NCI-H510A treated with DMSO at 0.1 percent for 48 hours (cell line): ENCODE data around the gene ROPN1.

Experiments used
- DNase-seq: peaks from one replicate; lab custom pipeline; 2025; lab: John Stamatoyannopoulos, UW

ROPN1 gene

DNA sequence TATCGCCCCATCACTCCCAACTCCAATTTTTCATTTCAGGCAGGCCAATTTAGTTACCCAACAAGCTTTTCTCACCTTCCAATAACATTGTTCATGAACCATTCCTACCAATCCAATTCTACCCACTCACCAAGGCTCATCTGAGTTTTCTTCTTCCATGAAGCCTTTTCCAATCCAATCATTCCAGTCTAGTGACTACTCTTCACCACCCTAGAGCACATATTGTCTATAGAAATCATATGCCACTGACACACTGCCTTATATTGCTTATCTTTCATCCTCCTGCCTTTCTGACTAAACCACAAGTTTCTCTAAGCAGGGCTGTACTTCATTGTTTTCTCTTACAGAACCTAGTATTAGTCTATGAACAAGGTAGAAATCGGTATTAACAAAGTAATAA lies 42.3 kb downstream of the ROPN1 start:
- DNase-seq, result no peak

DNA sequence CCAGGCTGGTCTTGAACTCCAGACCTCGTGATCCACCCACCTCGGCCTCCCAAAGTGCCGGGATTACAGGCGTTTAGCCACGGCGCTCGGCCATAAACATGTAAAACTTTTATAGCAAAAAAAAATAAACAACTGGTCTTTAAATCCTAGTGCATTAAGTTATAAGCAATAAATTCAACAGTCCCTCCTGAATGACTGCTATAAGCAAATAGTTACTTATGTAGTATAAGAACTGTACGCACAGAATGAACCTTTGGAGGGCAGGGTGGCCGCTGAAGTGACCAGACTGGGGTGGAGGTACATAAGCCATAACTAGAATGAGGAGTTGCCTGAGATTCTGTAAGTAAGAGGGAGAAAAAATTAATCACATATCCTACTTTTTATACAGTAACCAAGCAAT lies 43.5 kb downstream of the ROPN1 start:
- no peak for DNase-seq

DNA sequence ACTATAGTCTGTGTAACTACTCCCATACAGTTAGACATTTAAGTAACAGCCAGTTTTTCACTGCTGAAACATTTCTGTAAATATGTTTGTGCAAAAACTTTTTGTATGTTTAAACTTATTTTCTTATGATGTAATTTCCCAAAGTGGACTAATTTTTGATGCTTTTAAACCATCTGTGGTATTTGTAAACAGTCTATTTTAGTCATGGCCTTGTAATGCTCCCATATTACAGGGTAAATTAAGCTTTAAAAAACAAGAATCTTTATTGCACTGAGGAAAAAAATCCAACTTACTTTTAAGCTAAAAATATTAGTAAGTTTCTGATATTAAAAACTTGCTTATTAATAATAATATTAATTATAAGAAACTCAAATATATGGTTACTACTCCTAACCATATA lies 44.4 kb downstream of the ROPN1 start:
- DNase-seq, result no peak

DNA sequence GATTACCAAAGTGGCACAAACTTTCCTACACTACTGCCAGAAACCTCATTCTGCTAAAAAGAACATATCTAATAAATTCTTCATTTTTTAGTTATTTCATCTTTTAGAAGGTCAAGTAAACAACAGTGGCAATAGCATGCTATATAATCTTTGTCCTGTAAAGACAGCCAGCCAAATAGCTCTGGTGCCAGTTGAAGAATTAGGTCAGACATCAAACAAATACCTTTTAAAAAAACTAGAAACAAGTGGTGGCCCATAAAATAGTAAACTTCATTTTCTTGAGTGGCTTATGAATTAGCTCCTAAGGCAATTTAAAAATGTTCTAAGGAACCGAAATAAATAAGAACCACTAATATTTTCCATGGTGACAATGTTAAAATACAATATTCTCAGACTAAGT lies 50.4 kb downstream of the ROPN1 start:
- DNase-seq, result no peak

DNA sequence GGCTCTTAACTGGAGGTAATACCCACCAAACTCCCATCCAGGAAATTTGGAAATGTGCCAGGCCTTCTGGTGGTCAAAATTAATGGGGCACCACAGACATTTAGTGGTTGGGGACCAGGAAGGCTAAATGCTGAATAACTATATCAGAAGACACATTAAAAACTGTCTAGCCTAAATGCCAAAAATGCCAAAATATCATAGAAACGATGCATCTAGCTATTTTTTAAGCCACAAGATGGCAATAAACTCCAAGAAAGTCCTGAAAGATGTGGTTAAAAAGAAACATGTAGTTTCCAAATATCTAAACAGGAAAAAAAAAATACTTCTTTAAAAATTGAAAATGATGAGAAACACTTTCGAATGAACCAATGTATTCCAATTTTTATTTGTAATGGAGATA lies 50.8 kb downstream of the ROPN1 start:
- DNase-seq, result no peak

DNA sequence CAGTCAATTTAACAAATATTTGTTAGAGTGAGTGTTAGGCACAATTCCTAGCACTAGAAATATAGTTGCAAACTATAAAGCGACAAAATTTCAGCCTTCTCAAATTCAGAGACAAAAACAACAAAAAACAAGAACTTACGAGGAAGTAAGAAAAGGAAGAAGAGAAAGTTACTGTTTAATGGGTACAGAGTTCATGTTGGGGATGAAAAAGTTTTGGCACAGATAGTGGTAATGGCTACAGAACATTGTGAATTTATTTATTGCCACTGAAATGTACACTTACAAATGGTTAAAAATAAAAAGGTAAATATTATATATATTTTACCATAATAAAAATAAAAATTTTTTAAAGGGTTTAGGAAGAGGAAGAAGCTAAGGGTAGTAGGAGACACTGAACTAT lies 52.2 kb downstream of the ROPN1 start:
- DNase-seq, result no peak

- DNase-seq, result no peak
Observed at GRCh38 chr3:123936400-123936799, 55.5 kb downstream of the ROPN1 start.

DNA sequence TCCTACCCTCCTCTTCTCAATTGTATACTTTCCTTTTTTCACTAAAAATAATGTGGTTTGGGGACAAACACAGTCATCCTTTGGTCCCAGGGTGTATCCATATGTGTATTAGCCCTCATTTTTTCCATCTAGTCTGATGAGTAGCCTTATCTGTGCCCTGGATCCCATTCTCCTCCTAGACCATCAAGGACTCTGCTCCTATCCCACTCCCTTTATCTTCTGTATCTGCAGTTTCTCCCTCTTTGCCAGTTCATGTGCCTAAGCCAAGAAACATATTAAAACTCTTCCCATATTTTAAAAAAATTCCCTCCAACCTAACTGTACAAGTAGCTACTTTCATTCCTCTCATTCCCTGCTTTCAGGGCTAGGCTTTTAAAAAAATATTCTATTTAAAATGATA lies 56.1 kb downstream of the ROPN1 start:
- DNase-seq, result no peak

DNA sequence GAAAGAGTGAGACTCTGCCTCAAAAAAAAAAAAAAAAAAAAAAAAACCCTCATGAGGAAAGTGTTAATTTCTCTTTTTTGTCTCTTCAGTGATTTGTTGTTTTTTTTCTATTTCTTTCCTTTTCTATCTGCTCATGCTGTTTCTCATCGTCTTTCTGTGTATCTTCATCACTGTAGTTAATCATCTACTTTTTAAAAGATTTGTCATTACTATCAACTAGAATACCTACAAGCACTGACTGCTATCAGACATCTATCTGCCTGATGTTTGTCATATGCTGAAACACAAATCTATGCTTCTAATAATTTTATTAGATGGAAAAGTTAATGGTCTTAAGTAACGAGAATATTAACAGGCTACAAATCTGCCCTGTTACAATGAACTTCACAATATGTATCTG lies 57.7 kb downstream of the ROPN1 start:
- no peak for DNase-seq

- DNase-seq, result no peak
Observed at GRCh38 chr3:123930445-123930844, 61.5 kb downstream of the ROPN1 start.

- DNase-seq, result no peak
Observed at GRCh38 chr3:123929325-123929724, 62.6 kb downstream of the ROPN1 start.

- DNase-seq, result no peak
Observed at GRCh38 chr3:123926396-123926795, 65.5 kb downstream of the ROPN1 start.

GRCh38 chr3:123920868-123921267 lies 71.1 kb downstream of the ROPN1 start:
- no peak for DNase-seq

- DNase-seq, result no peak
Observed at GRCh38 chr3:123920383-123920782, 71.5 kb downstream of the ROPN1 start.

- no peak for DNase-seq
Observed at GRCh38 chr3:123919353-123919752, 72.6 kb downstream of the ROPN1 start.
